Activated CD4-positive, alpha-beta memory T cell treated with anti-CD3 and anti-CD28 coated beads for 36 hours (primary cell): Measurements from ENCODE around the gene SLC25A45. TPM values are rescaled to one million over a fixed set of nuclear protein-coding genes. Genes with fewer than 3 reads are reported as not detected.

Source experiments
- CTCF ChIA-PET: fragments of 350-600 bp; sonication (Branson Sonifier 250); formaldehyde crosslinking; loops from one replicate; lab custom pipeline; 2021; ENCODE audit warnings: antibody characterized with exemption, inconsistent platforms; lab: Charles Lee
- POLR2A ChIA-PET: fragments of 350-600 bp; sonication (Branson Sonifier 250); formaldehyde crosslinking; loops from one replicate; lab custom pipeline; 2021; ENCODE audit warnings: antibody characterized with exemption; lab: Charles Lee
- DNase-seq: peaks from one replicate; pipeline ENCODE4 v3.0.0-alpha.2; 2020
- H3K27ac Mint-ChIP-seq: one replicate; pipeline ENCODE4 v1.8.0; 2021; ENCODE audit warnings: mixed read lengths
- H3K27me3 Mint-ChIP-seq: one replicate; pipeline ENCODE4 v1.8.0; 2021; ENCODE audit warnings: mixed read lengths
- H3K36me3 Mint-ChIP-seq: one replicate; pipeline ENCODE4 v1.8.0; 2021; ENCODE audit warnings: mixed read lengths
- H3K4me1 Mint-ChIP-seq: one replicate; pipeline ENCODE4 v1.8.0; 2021; ENCODE audit warnings: low read depth, mixed read lengths
- H3K4me3 Mint-ChIP-seq: one replicate; pipeline ENCODE4 v1.8.0; 2021; ENCODE audit warnings: mild to moderate bottlenecking, mixed read lengths
- H3K9me3 Mint-ChIP-seq: one replicate; pipeline ENCODE4 v1.8.0; 2021; ENCODE audit warnings: mixed read lengths
- intact Hi-C: fragments of 100-400 bp; cut with micrococcal nuclease; formaldehyde crosslinking; loops from one replicate; pipeline ENCODE4 v1.15.1; 2023
- total RNA-seq, 2 experiments: library from RNA; stranded (reverse); gene quantifications; one replicate each; pipeline ENCODE4 v1.2.3, GENCODE V29; 2021

The SLC25A45 gene
- total RNA-seq = 10 to 100 TPM; 14.4 to 16.1 TPM

GRCh38 chr11:65382033-65382803, at the start of gene SLC25A45:
TSS of gene SLC25A45 (minus strand) at chr11:65382646. CDS start at chr11:65381951, 695 bp downstream.
- Mint-ChIP-seq H3K9me3 (no peaks in the 10 kb centered on the region), H3K4me1 (peaks cover 41% of the 10 kb centered on the region), H3K36me3 (no peaks in the 10 kb centered on the region), H3K27me3 (no peaks in the 10 kb centered on the region), H3K4me3 (peak within 1 kb of the TSS; percentile 85), H3K27ac (peak within 1 kb of the TSS; percentile 97)
- intact Hi-C loops = loop anchor here (1.0 to 5.0 kb wide), 9 partner anchors 36 to 477 kb away; partner anchors contain the start of genes FAM89B, RELA and ZNRD2
- DNase-seq = peak; percentile 97
- POLR2A ChIA-PET = interaction anchor here (1.2 to 5.3 kb wide), 11 partner anchors 35 to 125 kb away, joined by 3 to 39 read pairs (median 9); partner anchors contain the start of genes MALAT1 and NEAT1
- CTCF ChIA-PET = interaction anchor here (0.6 to 2.6 kb wide), 6 partner anchors 14 to 127 kb away, joined by 3 to 29 read pairs (median 4); no protein-coding TSS in a partner anchor

- Mint-ChIP-seq H3K4me1 (peaks cover 89% of the 10 kb centered on the region), H3K9me3 (no peaks in the 10 kb centered on the region), H3K4me3 (peak overlapping the region; percentile 62), H3K36me3 (peaks cover 75% of the 10 kb centered on the region), H3K27ac (peak overlapping the region; percentile 78), H3K27me3 (peaks cover 2% of the 10 kb centered on the region)
- intact Hi-C loops = loop anchor here (1.0 to 2.0 kb wide), 2 partner anchors 8 to 15 kb away; no protein-coding TSS in a partner anchor
- CTCF ChIA-PET = interaction anchor here (1.5 kb wide), 1 partner anchor 15 kb away, joined by 10 read pairs; no protein-coding TSS in a partner anchor
- DNase-seq = peak; percentile 46
- POLR2A ChIA-PET = interaction anchor here (1.0 to 1.5 kb wide), 4 partner anchors 8 to 74 kb away, joined by 3 to 14 read pairs (median 4); partner anchors contain the start of genes MALAT1 and NEAT1
These were observed 49.1 kb upstream of the SLC25A45 start for GRCh38 chr11:65431451-65432099.

GRCh38 chr11:65430406-65431217, 48.2 kb upstream of the SLC25A45 start:
- intact Hi-C loops = loop anchor here (1.0 kb wide), 2 partner anchors 9 to 47 kb away; no protein-coding TSS in a partner anchor
- Mint-ChIP-seq H3K9me3 (no peaks in the 10 kb centered on the region), H3K27ac (peak overlapping the region; percentile 100), H3K4me1 (peaks cover 85% of the 10 kb centered on the region), H3K36me3 (peaks cover 76% of the 10 kb centered on the region), H3K4me3 (peak overlapping the region; percentile 97), H3K27me3 (peaks cover 2% of the 10 kb centered on the region)
- ChIA-PET POLR2A (interaction anchor here (0.9 to 17.4 kb wide), 7 partner anchors 10 to 69 kb away, joined by 3 to 4089 read pairs (median 7); partner anchors contain the start of gene MALAT1), CTCF (interaction anchor here (1.0 to 1.7 kb wide), 4 partner anchors 10 to 79 kb away, joined by 3 to 18 read pairs (median 4); no protein-coding TSS in a partner anchor)
- DNase-seq = peak; percentile 51

- peaks cover 77% of the 10 kb centered on the region for H3K36me3 Mint-ChIP-seq
These were observed 47.4 kb upstream of the SLC25A45 start for GRCh38 chr11:65429724-65430405.

GRCh38 chr11:65429068-65429681, 46.7 kb upstream of the SLC25A45 start:
- peaks cover 11% of the 10 kb centered on the region for H3K27me3 Mint-ChIP-seq
- POLR2A ChIA-PET = interaction anchor here (7.6 to 17.4 kb wide), 3 partner anchors 10 to 70 kb away, joined by 175 to 4089 read pairs (median 258); partner anchors contain the start of gene MALAT1
- CTCF ChIA-PET = interaction anchor here (1.0 to 2.3 kb wide), 5 partner anchors 11 to 73 kb away, joined by 3 to 18 read pairs (median 3); partner anchors contain the start of gene MALAT1
- DNase-seq = peak; percentile 59
- peaks cover 77% of the 10 kb centered on the region for H3K36me3 Mint-ChIP-seq
- H3K27ac Mint-ChIP-seq = peak overlapping the region; percentile 100
- H3K9me3 Mint-ChIP-seq = peaks cover 5% of the 10 kb centered on the region
- H3K4me1 Mint-ChIP-seq = peaks cover 76% of the 10 kb centered on the region
- peak overlapping the region; percentile 97 for H3K4me3 Mint-ChIP-seq
- intact Hi-C loops = loop anchor here (1.0 to 5.0 kb wide), 2 partner anchors 9 to 552 kb away; partner anchors contain the start of gene EHD1

More at GRCh38 chr11:65429724-65430405, 47.4 kb upstream of the SLC25A45 start:
- peak; percentile 71 for DNase-seq
- peak overlapping the region; percentile 97 for H3K4me3 Mint-ChIP-seq
- H3K4me1 Mint-ChIP-seq = peaks cover 77% of the 10 kb centered on the region
- CTCF ChIA-PET = interaction anchor here (1.0 to 1.7 kb wide), 4 partner anchors 10 to 79 kb away, joined by 3 to 18 read pairs (median 4); no protein-coding TSS in a partner anchor
- peaks cover 5% of the 10 kb centered on the region for H3K27me3 Mint-ChIP-seq
- intact Hi-C loops = loop anchor here (1.0 to 5.0 kb wide), 3 partner anchors 10 to 553 kb away; partner anchors contain the start of gene EHD1
- peak overlapping the region; percentile 100 for H3K27ac Mint-ChIP-seq
- no peaks in the 10 kb centered on the region for H3K9me3 Mint-ChIP-seq
- POLR2A ChIA-PET = interaction anchor here (0.9 to 17.4 kb wide), 7 partner anchors 11 to 70 kb away, joined by 3 to 4089 read pairs (median 7); partner anchors contain the start of gene MALAT1

GRCh38 chr11:65428578-65429067, 46.2 kb upstream of the SLC25A45 start:
- Mint-ChIP-seq H3K4me1 (peaks cover 74% of the 10 kb centered on the region), H3K27ac (peak overlapping the region; percentile 100), H3K36me3 (peaks cover 80% of the 10 kb centered on the region), H3K4me3 (peak overlapping the region; percentile 97), H3K27me3 (peaks cover 15% of the 10 kb centered on the region), H3K9me3 (peaks cover 8% of the 10 kb centered on the region)
- POLR2A ChIA-PET = interaction anchor here (0.9 to 17.4 kb wide), 4 partner anchors 10 to 559 kb away, joined by 3 to 4089 read pairs (median 216); partner anchors contain the start of gene MALAT1
- intact Hi-C loops = loop anchor here (1.0 to 5.0 kb wide), 2 partner anchors 8 to 551 kb away; partner anchors contain the start of gene EHD1
- CTCF ChIA-PET = interaction anchor here (1.1 to 2.3 kb wide), 3 partner anchors 11 to 71 kb away, joined by 3 to 8 read pairs (median 3); partner anchors contain the start of gene MALAT1
- DNase-seq = no peak

GRCh38 chr11:65427691-65428577, 45.5 kb upstream of the SLC25A45 start:
- Mint-ChIP-seq H3K4me1 (peaks cover 70% of the 10 kb centered on the region), H3K27me3 (peaks cover 18% of the 10 kb centered on the region), H3K9me3 (peaks cover 9% of the 10 kb centered on the region), H3K4me3 (peak overlapping the region; percentile 97), H3K27ac (peak overlapping the region; percentile 100), H3K36me3 (peaks cover 81% of the 10 kb centered on the region)
- intact Hi-C loops = loop anchor here (2.0 to 5.0 kb wide), 3 partner anchors 49 to 551 kb away; partner anchors contain the start of gene EHD1
- ChIA-PET POLR2A (interaction anchor here (0.9 to 17.4 kb wide), 6 partner anchors 9 to 558 kb away, joined by 3 to 4089 read pairs (median 90); partner anchors contain the start of gene MALAT1), CTCF (interaction anchor here (1.1 to 2.3 kb wide), 3 partner anchors 11 to 71 kb away, joined by 3 to 8 read pairs (median 3); partner anchors contain the start of gene MALAT1)
- DNase-seq = peak; percentile 77

- peaks cover 24% of the 10 kb centered on the region for H3K27me3 Mint-ChIP-seq
These were observed 44.6 kb upstream of the SLC25A45 start for GRCh38 chr11:65426839-65427690.

More at GRCh38 chr11:65426839-65427690, 44.6 kb upstream of the SLC25A45 start:
- H3K4me3 Mint-ChIP-seq = peak overlapping the region; percentile 97
- H3K4me1 Mint-ChIP-seq = peaks cover 67% of the 10 kb centered on the region
- CTCF ChIA-PET = interaction anchor here (1.6 to 2.3 kb wide), 2 partner anchors 10 to 80 kb away, joined by 8 to 9 read pairs; no protein-coding TSS in a partner anchor
- H3K27ac Mint-ChIP-seq = peak overlapping the region; percentile 100
- peaks cover 14% of the 10 kb centered on the region for H3K9me3 Mint-ChIP-seq
- POLR2A ChIA-PET = interaction anchor here (1.1 to 17.4 kb wide), 5 partner anchors 8 to 73 kb away, joined by 4 to 4089 read pairs (median 175); partner anchors contain the start of gene MALAT1
- intact Hi-C loops = loop anchor here (1.0 to 5.0 kb wide), 6 partner anchors 9 to 550 kb away; partner anchors contain the start of genes EHD1 and SLC25A45
- DNase-seq = peak; percentile 64
- peaks cover 82% of the 10 kb centered on the region for H3K36me3 Mint-ChIP-seq
